ENCODE measurements around the gene CD1E.

DNA sequence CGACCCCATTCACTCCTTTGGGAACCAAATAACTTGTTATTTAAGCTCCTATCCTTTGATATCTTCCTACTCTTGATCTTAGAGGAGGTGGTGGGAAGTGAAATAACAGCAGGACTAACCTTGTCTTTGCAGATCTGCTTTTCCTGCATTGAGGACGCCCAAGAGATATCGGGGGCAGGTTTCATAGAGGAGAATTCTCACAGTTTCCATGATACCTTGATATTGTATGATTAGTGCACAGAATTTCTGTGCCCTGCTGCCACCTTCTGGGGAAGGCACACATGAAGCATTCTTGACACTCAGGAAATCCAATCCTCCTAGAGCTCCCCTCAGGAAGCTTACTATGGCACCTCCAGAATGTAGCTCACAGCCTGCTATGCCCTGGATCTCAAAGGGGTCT is 24.0 kb upstream of the CD1E start:
- TF ChIP-seq, protein P1, sequence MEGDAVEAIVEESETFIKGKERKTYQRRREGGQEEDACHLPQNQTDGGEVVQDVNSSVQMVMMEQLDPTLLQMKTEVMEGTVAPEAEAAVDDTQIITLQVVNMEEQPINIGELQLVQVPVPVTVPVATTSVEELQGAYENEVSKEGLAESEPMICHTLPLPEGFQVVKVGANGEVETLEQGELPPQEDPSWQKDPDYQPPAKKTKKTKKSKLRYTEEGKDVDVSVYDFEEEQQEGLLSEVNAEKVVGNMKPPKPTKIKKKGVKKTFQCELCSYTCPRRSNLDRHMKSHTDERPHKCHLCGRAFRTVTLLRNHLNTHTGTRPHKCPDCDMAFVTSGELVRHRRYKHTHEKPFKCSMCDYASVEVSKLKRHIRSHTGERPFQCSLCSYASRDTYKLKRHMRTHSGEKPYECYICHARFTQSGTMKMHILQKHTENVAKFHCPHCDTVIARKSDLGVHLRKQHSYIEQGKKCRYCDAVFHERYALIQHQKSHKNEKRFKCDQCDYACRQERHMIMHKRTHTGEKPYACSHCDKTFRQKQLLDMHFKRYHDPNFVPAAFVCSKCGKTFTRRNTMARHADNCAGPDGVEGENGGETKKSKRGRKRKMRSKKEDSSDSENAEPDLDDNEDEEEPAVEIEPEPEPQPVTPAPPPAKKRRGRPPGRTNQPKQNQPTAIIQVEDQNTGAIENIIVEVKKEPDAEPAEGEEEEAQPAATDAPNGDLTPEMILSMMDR (tag by site-specific recombination; IDR thresholded peaks at IDR 0.05), result no peak
- TF ChIP-seq ZNF501 (tag by site-specific recombination; IDR thresholded peaks at IDR 0.05) (no peak), ZEB2 (tag by site-specific recombination; IDR thresholded peaks at IDR 0.05) (no peak)
